ENCODE data around the gene PTPRE. TPM values are rescaled to one million over a fixed set of nuclear protein-coding genes. Genes with fewer than 3 reads are reported as not detected.

The PTPRE gene
- total RNA-seq, 1 donor from 2014 or later, result 13.8 TPM

- peaks cover 20% of the 10 kb centered on the region for H3K4me1 ChIP-seq
Measured at GRCh38 chr10:127883516-127883915, 23.4 kb upstream of the PTPRE start.

GRCh38 chr10:127884501-127884900 is 22.4 kb upstream of the PTPRE start:
- no peak overlapping the region for H3K4me3 ChIP-seq
- no peak overlapping the region for H3K27ac ChIP-seq (replicated peaks)
- peaks cover 20% of the 10 kb centered on the region for H3K4me1 ChIP-seq
- no peak for DNase-seq
- H3K27me3 ChIP-seq (ENCODE audit: low read depth), result peaks cover 36% of the 10 kb centered on the region
- H3K9me3 ChIP-seq (replicated peaks), result no peaks in the 10 kb centered on the region
- TF ChIP-seq CTCF (IDR thresholded peaks at IDR 0.05; ENCODE audit: borderline replicate concordance), result no peak
- no peaks in the 10 kb centered on the region for H3K36me3 ChIP-seq
- intact Hi-C loops (cut with micrococcal nuclease), result no loop called here

More at GRCh38 chr10:127883516-127883915, 23.4 kb upstream of the PTPRE start:
- no peak overlapping the region for H3K27ac ChIP-seq (replicated peaks)
- H3K27me3 ChIP-seq (ENCODE audit: low read depth), result peaks cover 33% of the 10 kb centered on the region
- H3K36me3 ChIP-seq, result no peaks in the 10 kb centered on the region
- DNase-seq, result no peak
- H3K4me3 ChIP-seq, result no peak overlapping the region
- no peak for TF ChIP-seq CTCF (IDR thresholded peaks at IDR 0.05; ENCODE audit: borderline replicate concordance)
- H3K9me3 ChIP-seq (replicated peaks), result no peaks in the 10 kb centered on the region
- intact Hi-C loops (cut with micrococcal nuclease), result no loop called here

GRCh38 chr10:127886371-127887051 is 20.4 kb upstream of the PTPRE start:
- H3K27ac ChIP-seq (replicated peaks), result no peak overlapping the region
- H3K27me3 ChIP-seq (ENCODE audit: low read depth), result peaks cover 36% of the 10 kb centered on the region
- intact Hi-C loops (cut with micrococcal nuclease), result no loop called here
- H3K9me3 ChIP-seq (replicated peaks), result no peaks in the 10 kb centered on the region
- DNase-seq, result no peak
- H3K4me1 ChIP-seq, result peaks cover 11% of the 10 kb centered on the region
- no peak for TF ChIP-seq CTCF (IDR thresholded peaks at IDR 0.05; ENCODE audit: borderline replicate concordance)
- no peaks in the 10 kb centered on the region for H3K36me3 ChIP-seq
- H3K4me3 ChIP-seq, result no peak overlapping the region

GRCh38 chr10:127887541-127888415 is 19.1 kb upstream of the PTPRE start:
- H3K27me3 ChIP-seq (ENCODE audit: low read depth), result peaks cover 36% of the 10 kb centered on the region
- no peaks in the 10 kb centered on the region for H3K9me3 ChIP-seq (replicated peaks)

More at GRCh38 chr10:127887541-127888415, 19.1 kb upstream of the PTPRE start:
- Histone ChIP-seq H3K4me3 (no peak overlapping the region), H3K4me1 (peaks cover 11% of the 10 kb centered on the region), H3K36me3 (no peaks in the 10 kb centered on the region), H3K27ac (replicated peaks) (no peak overlapping the region)
- intact Hi-C loops (cut with micrococcal nuclease), result no loop called here
- no peak for DNase-seq
- no peak for TF ChIP-seq CTCF (IDR thresholded peaks at IDR 0.05; ENCODE audit: borderline replicate concordance)
